Measurements from ENCODE around the gene CFAP97.
A peak's percentile ranks its signal among the peaks of the same experiment; 100 is the strongest.

CFAP97 gene

DNA sequence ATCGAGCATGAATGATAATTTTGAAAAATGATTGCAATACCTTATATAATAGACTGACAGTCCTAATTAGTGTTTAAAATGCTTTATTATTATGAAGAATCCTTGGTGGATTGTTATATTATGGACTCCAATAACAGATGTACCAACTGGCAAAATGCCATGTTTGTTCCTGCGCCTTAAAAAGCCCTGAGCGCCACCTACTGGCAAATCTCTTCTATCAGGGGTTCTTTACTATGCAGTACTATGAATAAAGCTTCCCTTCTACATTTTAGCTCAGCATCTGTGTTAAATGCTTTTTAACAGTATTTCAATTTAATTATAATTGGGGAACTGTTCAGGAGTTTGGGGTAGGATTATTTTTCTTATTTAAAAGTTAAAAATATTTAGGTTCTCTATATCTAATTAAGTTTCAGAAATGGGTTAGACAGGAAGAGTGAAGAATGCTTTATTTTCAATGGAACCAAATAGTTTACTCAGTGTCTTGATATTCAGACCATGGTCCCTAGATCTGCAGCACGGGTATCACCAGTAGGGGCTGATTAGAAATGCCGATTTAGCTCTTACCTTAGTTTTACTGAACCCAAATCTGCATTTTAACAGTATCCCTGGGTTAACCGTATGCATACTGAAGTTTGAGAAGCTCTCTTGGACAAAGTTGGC lies 20.0 kb downstream of the CFAP97 start:
- Histone ChIP-seq H3K79me2 (no peaks in the 10 kb centered on the region), H3K9ac (no peak overlapping the region), H3K36me3 (ENCODE audit: control insufficient read depth, insufficient read depth, low read length) (no peaks in the 10 kb centered on the region), H3K4me1 (no peaks in the 10 kb centered on the region), H2AFZ (no peak overlapping the region), H3K4me3 (ENCODE audit: low read depth, low read length) (no peak overlapping the region), H3K27ac (no peak overlapping the region), H3K4me2 (ENCODE audit: low read length) (no peak overlapping the region), H3K27me3 (ENCODE audit: control insufficient read depth, insufficient read depth, low read length) (no peaks in the 10 kb centered on the region), H3K9me3 (ENCODE audit: control insufficient read depth, low read length) (no peaks in the 10 kb centered on the region)
- TF ChIP-seq, protein P1, sequence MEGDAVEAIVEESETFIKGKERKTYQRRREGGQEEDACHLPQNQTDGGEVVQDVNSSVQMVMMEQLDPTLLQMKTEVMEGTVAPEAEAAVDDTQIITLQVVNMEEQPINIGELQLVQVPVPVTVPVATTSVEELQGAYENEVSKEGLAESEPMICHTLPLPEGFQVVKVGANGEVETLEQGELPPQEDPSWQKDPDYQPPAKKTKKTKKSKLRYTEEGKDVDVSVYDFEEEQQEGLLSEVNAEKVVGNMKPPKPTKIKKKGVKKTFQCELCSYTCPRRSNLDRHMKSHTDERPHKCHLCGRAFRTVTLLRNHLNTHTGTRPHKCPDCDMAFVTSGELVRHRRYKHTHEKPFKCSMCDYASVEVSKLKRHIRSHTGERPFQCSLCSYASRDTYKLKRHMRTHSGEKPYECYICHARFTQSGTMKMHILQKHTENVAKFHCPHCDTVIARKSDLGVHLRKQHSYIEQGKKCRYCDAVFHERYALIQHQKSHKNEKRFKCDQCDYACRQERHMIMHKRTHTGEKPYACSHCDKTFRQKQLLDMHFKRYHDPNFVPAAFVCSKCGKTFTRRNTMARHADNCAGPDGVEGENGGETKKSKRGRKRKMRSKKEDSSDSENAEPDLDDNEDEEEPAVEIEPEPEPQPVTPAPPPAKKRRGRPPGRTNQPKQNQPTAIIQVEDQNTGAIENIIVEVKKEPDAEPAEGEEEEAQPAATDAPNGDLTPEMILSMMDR (IDR thresholded peaks at IDR 0.05): peak; percentile 72

- no peak overlapping the region for H3K4me2 ChIP-seq (ENCODE audit: low read length)
- TF ChIP-seq, protein P1 (IDR thresholded peaks at IDR 0.05): no peak
- H3K4me3 ChIP-seq (ENCODE audit: low read depth, low read length): no peak overlapping the region
- no peaks in the 10 kb centered on the region for H3K27me3 ChIP-seq (ENCODE audit: control insufficient read depth, insufficient read depth, low read length)
- no peaks in the 10 kb centered on the region for H3K9me3 ChIP-seq (ENCODE audit: control insufficient read depth, low read length)
- H3K27ac ChIP-seq: no peak overlapping the region
- H3K9ac ChIP-seq: no peak overlapping the region
- H2AFZ ChIP-seq: no peak overlapping the region
- no peaks in the 10 kb centered on the region for H3K4me1 ChIP-seq
- H3K36me3 ChIP-seq (ENCODE audit: control insufficient read depth, insufficient read depth, low read length): no peaks in the 10 kb centered on the region
- H3K79me2 ChIP-seq: peaks cover 1% of the 10 kb centered on the region
These were observed 21.6 kb downstream of the CFAP97 start for GRCh38 chr4:185182239-185182638.

DNA sequence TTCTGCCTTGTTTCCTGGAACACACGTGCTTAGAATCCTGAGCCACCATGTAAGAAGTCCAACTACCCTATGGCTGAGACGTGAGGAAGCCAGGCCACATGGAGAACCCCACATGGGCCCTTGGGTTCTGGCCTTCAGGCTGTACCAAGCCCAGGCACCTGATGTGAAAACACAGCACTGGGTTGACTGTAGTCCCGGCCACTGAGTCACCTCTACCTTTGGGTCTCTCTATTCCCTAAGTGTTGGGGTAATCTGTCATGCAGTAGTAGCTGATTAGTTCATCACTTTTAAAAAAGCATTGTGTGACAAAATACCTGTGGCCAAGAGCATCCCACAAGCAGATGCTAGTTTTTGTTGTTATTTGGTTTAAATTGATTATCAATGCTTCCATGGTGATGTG lies 24.3 kb downstream of the CFAP97 start:
- H3K27me3 ChIP-seq (ENCODE audit: control insufficient read depth, insufficient read depth, low read length): no peaks in the 10 kb centered on the region
- no peak overlapping the region for H3K9ac ChIP-seq
- no peaks in the 10 kb centered on the region for H3K9me3 ChIP-seq (ENCODE audit: control insufficient read depth, low read length)
- no peak overlapping the region for H3K4me2 ChIP-seq (ENCODE audit: low read length)
- no peaks in the 10 kb centered on the region for H3K36me3 ChIP-seq (ENCODE audit: control insufficient read depth, insufficient read depth, low read length)
- H3K4me3 ChIP-seq (ENCODE audit: low read depth, low read length): no peak overlapping the region
- H3K27ac ChIP-seq: no peak overlapping the region
- peaks cover 2% of the 10 kb centered on the region for H3K79me2 ChIP-seq
- H2AFZ ChIP-seq: no peak overlapping the region
- no peaks in the 10 kb centered on the region for H3K4me1 ChIP-seq
- TF ChIP-seq, protein P1 (IDR thresholded peaks at IDR 0.05): no peak

DNA sequence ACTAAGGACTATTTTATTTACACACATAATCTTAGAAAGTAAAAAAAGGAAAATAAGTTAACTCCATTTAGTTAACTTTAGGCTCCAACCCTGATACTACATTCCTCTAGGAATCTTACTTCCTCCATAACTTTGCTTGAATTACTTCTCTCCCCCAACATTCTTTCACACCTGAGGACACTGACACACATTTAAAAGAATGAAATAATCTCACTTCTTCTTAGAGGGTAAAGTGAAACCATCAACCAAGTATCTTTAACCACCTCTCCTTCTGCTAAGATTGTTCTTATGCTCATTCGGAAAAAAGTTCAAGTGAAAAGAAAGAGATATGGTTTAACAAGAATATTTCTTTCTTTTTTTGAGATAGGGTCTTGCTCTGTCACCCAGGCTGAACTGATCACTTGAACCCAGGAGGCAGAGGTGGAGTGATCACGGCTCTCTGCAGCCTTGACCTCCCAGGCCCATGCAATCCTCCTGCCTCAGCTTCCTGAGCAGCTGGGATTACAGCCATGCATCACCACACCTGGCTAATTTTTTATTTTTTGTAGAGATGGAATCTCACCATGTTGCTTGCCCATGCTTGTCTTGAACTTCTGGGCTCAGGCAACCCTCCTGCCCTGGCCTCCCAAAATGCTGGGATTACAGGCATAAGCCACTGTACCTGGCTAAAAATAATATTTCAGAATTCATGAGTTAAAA lies 32.3 kb downstream of the CFAP97 start:
- Histone ChIP-seq H3K27me3 (ENCODE audit: control insufficient read depth, insufficient read depth, low read length) (no peaks in the 10 kb centered on the region), H3K4me1 (no peaks in the 10 kb centered on the region), H2AFZ (no peak overlapping the region), H3K4me2 (ENCODE audit: low read length) (no peak overlapping the region), H3K79me2 (no peaks in the 10 kb centered on the region), H3K4me3 (ENCODE audit: low read depth, low read length) (no peak overlapping the region), H3K9ac (no peak overlapping the region), H3K36me3 (ENCODE audit: control insufficient read depth, insufficient read depth, low read length) (no peaks in the 10 kb centered on the region), H3K9me3 (ENCODE audit: control insufficient read depth, low read length) (no peaks in the 10 kb centered on the region), H3K27ac (no peak overlapping the region)
- TF ChIP-seq, protein P1 (IDR thresholded peaks at IDR 0.05): no peak

DNA sequence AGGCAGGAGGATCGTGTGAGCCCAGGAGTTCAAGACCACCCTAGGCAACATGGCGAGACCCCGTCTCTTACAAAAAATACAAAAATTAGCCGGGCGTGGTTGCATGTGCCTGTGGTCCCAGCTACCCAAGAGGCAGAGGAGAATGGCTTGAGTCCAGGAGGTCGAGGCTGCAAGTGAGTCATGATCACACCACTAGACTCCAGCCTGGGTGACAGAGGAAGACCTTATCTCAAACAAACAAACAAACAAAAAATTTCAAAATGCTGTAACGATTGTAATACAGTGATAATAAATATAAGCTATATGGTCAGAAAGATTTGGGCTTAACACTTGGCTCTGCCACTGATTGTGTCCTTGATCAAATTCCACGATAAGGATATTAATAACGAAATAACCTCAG lies 36.6 kb downstream of the CFAP97 start:
- Histone ChIP-seq H3K9ac (no peak overlapping the region), H3K27me3 (ENCODE audit: control insufficient read depth, insufficient read depth, low read length) (no peaks in the 10 kb centered on the region), H3K4me1 (no peaks in the 10 kb centered on the region), H3K79me2 (no peaks in the 10 kb centered on the region), H3K36me3 (ENCODE audit: control insufficient read depth, insufficient read depth, low read length) (no peaks in the 10 kb centered on the region), H3K4me3 (ENCODE audit: low read depth, low read length) (no peak overlapping the region), H2AFZ (no peak overlapping the region), H3K9me3 (ENCODE audit: control insufficient read depth, low read length) (no peaks in the 10 kb centered on the region), H3K4me2 (ENCODE audit: low read length) (no peak overlapping the region), H3K27ac (no peak overlapping the region)
- TF ChIP-seq, protein P1 (IDR thresholded peaks at IDR 0.05): no peak
